Stimulated activated CD8-positive, alpha-beta memory T cell treated with anti-CD3 and anti-CD28 coated beads, Interleukin-2, amount 100 ng/mL, for 1 hour (primary cell): ENCODE results near the gene C1orf122.
"Not testable (repeated sequence)": the region's sequence is repeated elsewhere in the genome, so short reads cannot be mapped to it uniquely, and the experiment has no call there.

ENCODE experiments used
- DNase-seq, 2 donors: peaks; one replicate each; pipeline ENCODE4 v3.0.0-alpha.2; 2020; ENCODE audit warnings: low read depth in 2 of 2

C1orf122 gene

DNA sequence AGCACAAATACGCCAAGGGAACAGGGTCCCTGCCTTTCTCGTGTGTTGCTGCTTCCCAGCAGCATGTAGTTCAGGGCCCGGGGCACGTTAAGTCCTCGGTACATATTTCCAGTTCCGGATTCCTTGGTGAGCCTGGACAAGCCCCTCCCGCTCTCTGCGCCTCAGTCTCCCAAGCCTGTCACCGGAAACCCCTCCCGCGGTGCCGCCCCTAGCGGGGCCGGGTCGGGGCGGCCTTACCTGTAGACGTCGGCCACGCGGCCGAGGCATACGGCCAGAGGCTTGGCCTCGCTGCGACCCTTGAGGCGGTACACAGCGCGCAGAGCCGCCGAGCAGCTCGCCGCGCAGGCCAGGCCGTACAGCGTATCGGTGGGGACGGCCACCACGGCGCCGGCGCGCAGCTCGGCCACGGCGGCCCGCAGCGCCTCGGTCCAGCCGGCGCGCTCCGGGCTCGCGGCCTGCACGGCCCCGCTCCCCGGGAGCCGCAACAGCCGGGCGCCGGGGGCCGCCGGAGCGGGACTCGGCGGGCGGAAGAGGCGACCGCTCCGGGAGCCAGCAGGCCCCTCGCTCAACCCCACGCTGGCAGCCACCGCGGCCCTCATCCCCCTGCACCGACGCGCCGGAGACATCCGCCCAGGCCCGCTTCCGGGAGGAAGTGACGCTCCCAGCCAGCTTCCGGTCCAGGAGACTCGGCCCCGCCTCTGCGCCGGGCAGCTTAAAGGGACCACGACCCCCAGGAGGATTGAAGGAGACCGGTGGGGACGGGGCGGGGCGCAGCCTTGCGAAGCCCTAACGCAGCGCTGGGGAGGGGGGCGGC, at the start of gene C1orf122, which contains the start of gene YRDC:
Gene C1orf122 (plus strand): TSS at position 236 of the 814 bp plus-strand sequence. CDS start 615 bp downstream, outside the sequence.
Gene YRDC (minus strand): TSS at position 654 of the 814 bp plus-strand sequence. CDS start 28 bp downstream, at position 626.
- peak; percentile 89 for DNase-seq

DNA sequence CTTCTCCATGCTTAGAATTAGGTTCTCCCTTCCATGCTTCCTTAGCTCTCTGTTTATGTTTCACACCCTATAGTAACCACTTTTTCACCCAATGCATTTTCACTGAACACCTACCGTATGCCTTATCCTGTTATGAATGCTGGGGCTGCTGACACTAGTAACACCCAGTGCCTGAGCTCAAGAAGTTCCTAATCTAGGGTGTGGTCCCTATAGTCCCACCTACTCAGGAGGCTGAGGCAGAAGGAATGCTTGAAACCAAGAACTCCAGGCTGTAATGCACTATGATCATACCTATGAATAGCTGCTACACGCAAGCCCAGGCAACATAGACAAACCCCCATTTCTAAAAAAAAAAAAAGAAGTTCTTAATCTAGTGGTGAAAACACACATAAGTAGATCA, 48.1 kb upstream of the C1orf122 start:
- no peak for DNase-seq

DNA sequence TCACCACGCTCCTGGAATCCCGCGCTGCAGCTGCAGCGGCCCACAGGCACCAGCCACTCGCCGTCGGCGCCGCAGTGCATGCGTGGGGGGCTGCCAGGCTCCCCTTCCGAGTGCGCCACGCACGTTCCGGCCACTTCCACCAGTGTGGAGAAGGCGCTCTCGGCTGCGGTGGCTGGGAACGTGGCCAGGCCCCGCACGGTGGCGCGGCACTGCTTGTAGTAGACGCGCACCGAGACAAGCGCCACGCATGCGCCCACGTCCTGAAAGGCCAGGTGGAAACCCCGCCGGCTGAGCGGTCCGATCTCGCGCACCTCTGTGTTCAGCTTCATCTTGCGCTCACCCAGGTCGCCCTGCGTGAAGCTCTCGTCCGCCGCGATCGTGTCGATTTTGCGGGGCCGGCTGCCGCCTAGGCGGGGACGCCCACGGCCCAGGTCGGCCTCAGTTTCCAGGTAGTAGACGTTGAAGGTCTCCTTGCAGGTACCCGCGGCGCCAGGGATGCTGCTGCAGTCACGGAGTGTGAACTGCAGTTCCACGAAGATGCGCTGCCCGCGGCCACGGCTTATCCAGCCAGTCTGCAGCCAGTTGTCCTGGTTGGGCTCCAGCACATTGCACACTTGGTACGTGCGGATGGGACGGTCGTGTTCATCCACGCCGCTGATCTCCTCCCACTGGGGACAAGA, 46.0 kb upstream of the C1orf122 start:
- no peak for DNase-seq

DNA sequence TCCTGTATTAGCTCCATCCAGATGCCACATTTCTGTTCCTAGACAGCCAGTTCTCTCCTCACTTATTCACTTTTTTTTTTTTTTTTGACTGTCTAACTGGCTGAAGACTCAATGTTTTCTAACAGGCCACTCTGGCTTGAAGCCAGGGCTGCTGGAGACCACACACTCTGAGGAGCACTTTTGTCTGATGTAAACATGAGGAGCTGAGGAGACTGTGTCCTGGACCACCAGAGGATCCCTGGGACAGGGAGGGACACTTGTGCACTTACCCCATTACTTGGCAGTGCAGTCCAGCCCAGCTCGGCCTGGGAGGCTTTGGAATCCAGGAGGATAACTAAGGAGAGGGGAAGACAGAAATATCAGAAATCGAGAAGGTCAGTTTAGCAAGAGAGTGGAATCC, 45.1 kb upstream of the C1orf122 start:
- no peak for DNase-seq

DNA sequence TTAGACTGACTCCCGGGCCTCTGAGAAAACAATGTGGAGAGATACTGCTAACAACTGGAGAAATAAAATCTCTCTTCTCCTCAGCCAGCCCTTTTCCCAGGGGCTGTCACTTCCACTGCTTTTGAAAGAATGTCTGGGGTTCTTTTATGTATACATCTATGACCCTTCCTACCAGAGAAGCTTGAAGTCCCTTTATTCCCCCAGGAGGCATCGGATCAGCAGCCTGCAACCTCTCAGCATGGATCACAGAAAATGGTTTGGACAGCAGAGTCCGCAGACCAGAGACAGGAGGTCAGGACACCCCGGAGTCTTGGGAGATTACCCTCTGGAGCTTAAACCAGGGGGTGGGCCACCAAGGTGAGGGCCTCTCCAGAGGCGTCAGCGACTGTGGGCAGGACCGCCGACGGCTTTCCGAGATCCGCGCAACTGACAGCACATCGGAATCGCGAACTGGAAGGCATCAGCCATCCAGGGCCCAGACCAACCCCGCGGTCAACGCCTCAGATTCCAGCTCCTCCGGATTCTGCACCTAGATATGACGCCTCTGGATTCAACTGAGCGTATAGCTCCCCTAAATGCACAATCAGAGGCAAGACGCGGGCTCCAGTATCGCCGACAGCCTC, 43.7 kb upstream of the C1orf122 start:
- DNase-seq = no peak

DNA sequence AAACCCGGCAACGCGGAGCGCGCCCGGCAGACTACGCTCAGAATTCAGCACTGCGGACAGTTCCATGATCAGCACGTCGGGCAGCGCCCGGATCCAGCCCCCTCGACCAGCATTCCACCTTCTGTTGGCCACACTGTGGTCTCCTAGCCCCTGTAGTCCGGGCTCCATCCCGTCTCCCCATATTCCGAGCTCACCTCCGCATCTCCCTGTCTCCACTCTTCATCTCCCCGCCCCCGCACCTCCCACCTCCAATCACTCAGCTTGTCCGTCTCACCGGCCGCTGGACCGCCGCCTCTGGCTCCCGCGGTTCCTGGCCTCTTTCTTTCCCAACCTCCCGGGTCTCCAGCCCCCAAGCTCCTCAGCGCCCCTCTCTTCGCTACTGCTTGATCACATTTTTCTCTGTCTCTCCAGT, 43.2 kb upstream of the C1orf122 start:
- DNase-seq = no peak

DNA sequence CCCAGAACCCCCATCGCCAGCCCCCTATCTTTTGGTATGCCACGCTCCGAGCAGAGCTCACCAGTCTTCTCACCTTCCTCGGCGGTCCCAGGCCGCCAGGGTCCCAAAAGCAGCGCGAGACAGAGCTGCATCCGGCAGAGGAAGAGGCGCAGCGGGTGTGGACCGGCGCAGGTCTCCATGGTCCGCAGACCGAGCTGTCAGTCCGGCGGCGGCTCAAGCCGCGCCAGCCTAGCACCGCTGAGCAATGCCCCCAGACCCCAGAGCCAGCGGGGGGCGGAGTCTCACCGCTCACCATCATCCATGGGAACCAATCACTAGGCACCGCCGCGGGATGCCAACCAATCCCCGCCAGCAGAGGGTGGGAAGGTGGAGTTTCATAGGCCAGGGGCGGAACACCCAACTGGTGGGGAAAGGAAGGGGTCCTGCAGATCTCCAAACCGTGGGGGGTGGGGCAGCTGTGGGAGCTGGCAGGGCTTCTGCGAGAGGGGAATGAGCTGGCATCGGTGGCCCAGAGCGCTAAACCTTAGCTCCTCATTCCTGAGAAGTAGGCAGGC, 42.6 kb upstream of the C1orf122 start, which contains the start of gene EPHA10:
Gene EPHA10 (minus strand): TSS at position 233 of the 554 bp plus-strand sequence. CDS start 54 bp downstream, at position 179.
- DNase-seq = no peak

DNA sequence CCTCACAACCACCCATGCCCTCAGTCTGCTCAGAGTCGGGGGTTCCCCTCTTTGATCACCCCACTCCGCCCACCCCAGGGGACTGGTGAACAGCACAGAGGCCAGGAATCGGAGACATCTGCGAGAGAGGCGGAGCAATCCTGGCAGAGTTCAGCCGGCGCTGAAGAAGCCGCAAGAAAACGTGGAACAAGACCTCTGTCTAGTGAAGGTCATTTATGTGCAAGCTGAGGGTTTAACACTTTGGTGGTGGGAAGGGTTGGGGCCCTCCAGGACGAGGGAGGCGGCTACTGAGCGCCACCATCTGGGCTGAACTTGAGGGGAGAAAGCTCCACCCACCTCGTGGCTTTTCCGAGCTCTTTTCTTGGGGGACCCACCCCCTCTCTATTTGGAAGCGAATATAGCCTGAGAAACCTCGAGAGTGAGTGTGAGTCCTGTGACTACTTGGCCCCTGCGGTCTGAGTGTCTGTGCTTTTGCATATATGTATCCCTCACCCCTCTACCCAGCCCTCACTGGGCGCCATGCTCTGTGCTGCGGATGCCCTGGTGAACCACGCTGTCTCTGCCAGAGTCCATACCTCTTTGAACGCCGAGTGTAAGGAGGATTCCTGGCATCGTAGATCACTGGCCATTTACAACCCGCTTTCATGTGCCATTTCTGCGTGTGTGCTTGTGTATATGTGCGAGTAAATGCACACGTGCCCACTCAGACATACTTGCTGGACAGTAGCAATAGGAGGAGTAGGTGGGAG, 41.5 kb upstream of the C1orf122 start:
- no peak for DNase-seq

DNA sequence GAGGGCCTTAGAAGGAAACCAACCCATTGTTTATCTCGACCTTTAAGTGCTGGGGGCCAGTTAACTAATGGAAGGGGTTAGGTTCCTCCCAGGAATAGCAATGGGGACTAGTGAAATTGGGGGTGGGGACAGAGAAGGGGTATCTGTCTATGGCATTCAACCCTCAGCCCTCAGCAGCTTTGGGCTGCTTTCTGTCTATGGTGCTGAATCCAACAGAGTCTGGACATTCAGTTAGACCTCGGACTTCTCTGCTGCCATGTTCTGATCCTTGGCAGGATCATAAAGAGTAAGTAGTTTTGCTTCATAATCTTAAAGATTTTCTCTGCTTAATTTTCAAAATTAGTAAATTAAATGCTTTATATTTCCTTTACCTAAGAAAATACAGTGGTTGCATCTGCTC, 40.1 kb upstream of the C1orf122 start:
- no peak for DNase-seq

DNA sequence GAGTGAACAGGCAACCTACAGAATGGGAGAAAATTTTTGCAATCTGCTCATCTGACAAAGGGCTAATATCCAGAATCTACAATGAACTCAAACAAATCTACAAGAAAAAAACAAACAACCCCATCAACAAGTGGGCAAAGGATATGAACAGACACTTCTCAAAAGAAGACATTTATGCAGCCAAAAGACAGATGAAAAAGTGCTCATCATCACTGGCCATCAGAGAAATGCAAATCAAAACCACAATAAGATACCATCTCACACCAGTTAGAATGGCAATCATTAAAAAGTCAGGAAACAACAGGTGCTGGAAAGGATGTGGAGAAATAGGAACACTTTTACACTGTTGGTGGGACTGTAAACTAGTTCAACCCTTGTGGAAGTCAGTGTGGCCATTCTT, 36.1 kb upstream of the C1orf122 start:
- not testable (repeated sequence) for DNase-seq

DNA sequence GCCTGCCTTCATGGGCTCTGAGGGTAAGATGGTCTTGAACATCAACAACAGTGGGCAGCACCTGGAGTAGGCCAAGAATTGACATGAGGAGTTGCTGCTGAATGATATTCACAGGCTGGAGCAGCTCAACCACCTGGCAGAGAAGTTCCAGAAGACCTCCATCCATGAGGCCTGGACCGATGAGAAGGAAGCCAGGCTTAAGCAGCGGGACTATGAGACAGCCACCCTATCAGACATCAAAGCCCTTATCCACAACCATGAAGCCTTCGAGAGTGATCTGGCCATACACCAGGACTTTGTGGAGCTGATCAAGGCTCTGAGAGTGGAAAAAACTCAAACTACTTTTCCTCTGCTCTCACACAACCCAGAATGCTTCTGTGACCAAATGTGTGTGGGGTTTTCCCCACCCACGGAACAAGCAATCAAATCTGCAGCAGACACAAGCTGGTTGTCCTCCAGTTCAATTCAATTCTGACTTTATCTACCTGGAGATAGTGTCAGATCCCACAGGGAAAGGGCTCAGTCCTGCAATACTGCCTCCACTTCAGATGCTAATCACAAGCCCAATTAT, 30.6 kb upstream of the C1orf122 start:
- no peak for DNase-seq

DNA sequence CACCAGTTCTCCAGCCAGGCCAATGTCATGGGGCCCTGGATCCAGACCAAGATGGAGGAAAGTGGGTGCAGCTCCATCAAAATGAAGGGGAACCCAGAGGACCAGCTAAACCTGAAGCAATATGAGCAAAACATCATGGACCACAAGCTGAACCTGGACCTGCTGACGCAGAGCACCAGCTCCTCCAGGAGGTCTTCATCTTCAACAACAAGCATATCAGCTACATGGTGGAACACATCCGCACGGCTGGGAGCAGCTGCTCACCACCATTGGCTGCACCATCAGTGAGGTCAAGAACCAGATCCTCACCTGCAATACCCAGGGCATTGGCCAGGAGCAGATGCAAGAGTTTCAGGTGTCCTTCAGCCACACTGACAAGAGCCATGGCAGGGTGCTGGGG, 28.9 kb upstream of the C1orf122 start:
- no peak for DNase-seq

DNA sequence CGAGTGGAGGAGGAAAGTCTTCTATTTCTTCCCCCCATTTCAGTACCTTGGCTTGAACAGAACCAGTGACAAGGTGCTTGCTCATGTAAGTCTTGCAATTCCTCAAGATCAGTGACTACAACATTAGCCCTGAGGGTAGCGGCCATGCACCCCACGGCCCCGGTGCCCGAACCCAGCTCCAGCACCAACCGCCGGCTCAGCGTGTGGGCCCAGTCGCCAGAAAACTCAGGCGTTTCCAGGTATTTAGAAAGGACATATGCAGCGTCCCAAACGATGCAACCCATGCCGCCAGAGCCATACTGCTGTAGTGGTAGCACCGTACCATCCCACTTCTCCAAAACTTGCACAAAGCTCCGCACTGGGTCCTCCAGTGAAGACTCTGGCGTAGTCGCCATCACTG, 25.1 kb upstream of the C1orf122 start:
- DNase-seq = no peak

DNA sequence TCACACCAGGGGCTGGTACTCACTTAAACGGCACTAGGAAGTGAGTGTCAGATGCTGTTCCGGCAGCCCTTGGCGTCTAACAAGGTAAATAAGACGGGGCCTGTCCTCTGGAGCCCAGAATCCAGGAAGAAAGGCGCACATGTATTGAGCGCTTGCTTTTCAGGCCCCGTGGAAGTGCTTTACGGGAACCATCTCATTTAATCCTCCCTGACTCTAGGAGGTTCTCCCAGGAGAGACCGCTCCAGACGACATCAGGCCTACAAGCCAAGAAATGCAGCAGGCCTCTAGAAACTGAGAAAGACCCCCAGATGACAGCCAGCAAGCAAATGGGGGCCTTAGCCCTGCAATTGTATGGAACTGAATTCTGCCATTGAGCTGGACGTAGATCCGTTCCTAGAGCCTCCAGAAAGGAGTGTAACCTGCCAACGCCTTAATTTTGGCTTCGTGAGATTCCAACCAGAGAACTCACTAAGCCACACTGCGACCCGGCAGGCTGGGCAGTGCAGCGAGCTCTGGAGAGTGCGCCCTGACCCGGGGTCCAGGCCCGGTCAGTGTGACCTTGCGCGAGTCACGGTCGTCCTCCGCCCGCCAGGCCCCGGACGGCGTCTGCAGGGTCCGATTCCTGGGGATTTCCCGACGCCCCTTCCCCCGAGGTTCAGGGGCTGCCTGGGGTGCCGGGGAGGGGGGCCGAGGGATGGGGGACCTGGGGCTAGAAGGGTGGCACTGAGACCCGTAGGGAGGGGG, 14.5 kb upstream of the C1orf122 start:
- no peak for DNase-seq

DNA sequence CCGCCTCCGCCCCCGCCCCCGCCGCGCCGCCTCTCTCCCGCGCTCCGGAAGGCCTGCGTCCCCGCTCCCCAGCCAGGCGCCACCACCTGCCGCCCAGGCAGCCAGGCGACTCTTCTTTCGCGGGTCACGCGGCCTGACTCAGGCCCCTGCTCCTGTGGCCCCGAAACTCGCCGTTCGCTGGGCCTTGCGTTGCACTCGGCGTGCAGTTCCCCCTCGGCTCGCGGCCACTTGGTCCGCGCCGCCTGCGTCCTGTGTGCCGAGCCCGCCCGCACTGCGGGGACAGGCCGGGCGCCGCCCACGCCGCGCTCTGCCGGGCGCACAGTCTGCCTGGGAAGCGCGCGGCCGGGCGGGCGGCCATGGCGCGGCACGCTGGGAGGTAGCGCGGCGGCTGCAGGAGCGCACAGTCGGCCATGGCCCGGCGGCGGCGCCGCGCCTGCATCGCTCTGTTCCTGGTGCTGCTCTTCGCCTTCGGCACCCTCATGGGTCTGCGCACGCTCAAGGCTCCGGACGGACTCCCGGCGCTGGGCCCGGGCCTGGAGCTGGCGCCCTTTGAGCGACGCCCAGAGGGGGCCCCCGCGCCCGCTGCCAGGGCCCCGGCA, 13.7 kb upstream of the C1orf122 start, which contains the start of gene MANEAL:
Gene MANEAL (plus strand): TSS at position 75 of the 599 bp plus-strand sequence. CDS start 336 bp downstream, at position 411.
- DNase-seq = no peak

DNA sequence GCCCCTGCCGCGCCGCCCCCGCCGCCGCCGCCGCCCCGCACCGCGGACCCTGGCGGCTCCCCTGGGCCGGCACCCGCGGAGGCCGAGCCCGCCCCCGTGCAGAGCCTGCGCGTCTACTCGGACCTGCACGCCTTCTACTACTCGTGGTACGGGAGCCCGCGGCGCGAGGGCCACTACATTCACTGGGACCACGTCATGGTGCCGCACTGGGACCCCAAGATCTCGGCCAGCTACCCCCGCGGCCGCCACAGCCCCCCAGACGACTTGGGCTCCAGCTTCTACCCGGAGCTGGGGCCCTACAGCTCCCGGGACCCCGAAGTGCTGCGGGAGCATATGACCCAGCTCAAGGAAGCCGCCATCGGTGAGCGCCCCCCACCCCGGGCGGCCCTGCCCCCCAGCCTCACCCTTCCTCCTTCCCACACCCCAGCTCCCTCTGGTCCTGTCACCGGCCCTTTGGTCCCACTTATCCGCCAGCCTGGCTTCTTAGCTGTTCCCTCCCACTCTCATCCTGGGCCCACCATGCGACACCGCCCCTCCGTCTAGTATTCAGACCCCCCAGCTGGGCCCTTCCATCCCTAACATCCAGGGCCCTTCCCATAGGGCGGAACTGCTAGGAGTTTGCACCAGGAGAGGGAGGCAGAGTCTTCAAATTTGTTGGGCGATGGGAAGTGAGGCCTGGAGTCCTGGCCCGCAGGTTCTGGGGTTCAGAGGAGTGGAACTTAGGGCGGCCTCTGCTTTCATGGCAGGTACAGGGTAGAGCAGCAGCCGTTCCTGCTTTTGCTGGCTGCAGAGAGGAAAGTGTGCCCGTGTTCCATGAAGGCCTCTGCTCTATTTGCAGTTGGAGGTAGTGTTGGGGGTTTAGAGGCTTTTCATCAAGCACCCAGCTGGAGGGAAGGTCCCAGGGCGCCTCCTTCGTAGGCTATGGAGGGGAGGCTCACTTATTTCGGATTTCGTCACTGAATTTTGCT, 12.9 kb upstream of the C1orf122 start:
- DNase-seq = no peak

DNA sequence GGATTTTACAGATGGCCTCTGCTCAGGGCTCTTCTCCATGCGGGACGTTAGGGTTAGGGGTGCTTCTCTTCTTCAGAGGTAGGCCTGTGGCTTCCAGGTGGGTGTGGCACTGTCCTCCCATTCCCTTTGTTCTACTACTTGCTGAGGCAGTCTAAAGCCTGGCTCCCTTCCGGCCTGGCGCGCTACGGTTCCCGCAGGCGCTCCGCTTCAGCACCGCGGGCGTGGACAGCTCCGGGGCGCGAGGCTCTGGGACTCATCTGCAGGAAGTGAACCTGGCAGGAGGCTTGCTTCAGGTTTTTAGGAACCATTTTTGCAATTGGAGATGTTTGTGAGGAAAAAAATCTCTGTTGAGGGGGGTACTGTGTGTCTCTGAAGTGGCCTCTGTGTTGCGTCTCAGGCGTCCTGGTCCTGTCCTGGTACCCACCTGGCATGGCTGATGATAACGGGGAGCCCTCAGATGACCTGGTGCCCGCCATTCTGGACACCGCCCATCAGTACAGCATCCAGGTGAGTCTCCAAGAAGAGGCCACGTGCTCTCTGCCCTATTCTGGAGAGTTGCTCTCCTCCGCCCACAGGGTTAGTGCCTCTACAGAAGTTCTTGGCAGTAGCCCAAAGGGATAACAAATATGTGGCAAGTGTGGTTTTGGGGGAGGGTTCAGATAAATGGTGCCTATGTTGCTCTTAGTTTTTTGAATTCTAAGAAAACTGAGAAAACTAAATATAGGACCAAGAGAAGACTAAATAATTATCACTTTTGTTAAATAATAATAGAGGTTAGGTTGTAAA, 12.1 kb upstream of the C1orf122 start:
- DNase-seq = no peak
